GM12892 (cell line): ENCODE measurements around the gene TBCEL.

Source experiments
- DNase-seq: peaks from one replicate; pipeline ENCODE4 v3.0.0; 2011; ENCODE audit not compliant: insufficient read length
- FAIRE-seq: peaks from 2 replicates; lab custom pipeline; 2011; peaks lifted over from hg19 to GRCh38; lab: Jason Lieb, UNC
- POLR2A ChIP-seq: IDR thresholded peaks from 2 replicates; pipeline ENCODE4 v1.6.1; 2011; ENCODE audit warnings: low read depth, low read length, control low read depth
- POLR2AphosphoS5 ChIP-seq: IDR thresholded peaks from 2 replicates; pipeline ENCODE4 v1.6.1; 2011; ENCODE audit warnings: low read depth, low read length, control low read depth
- TAF1 ChIP-seq: IDR thresholded peaks from 2 replicates; pipeline ENCODE4 v1.6.1; 2011; ENCODE audit warnings: low read depth, mild to moderate bottlenecking, control low read depth, low read length, borderline replicate concordance

Gene TBCEL

DNA sequence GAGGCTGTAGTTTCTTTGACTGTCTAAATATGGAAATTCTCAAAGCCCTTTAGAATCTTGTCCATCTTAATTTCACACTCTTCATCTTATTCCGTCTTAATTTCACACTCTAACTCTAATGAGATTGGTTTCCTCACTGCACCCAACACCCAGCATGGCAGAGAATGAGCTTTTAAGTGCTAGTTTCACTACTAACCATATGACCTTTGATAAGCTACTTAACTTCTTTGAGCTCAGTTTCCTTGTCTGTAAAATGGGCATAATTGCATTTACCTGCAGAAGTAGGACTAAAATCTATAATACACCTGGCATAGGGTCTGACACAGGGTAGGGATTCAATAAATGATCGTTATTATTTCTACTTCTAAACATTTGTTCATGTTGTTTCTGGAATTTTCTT, 30.4 kb downstream of the TBCEL start:
- DNase-seq (no peak), FAIRE-seq (peak; percentile 30)
- TF ChIP-seq TAF1 (no peak), POLR2AphosphoS5 (no peak), POLR2A (no peak)

DNA sequence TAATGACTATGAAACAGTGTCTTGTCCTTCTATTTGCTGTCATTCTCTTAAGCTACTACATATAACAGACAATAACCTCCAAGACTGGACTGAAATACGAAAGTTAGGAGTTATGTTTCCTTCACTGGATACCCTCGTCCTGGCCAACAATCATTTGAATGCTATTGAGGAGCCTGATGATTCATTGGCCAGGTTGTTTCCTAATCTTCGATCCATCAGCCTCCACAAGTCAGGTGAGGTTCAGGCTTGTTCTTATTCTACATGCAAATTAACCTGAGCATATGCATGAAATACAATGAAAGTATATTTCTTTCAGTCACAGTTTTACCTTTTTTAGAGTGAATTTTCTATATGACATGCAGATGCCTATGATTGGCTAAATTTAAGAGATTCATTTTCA, 31.2 kb downstream of the TBCEL start:
- no peak for FAIRE-seq
- no peak for DNase-seq
- TF ChIP-seq POLR2AphosphoS5 (no peak), TAF1 (no peak), POLR2A (no peak)

DNA sequence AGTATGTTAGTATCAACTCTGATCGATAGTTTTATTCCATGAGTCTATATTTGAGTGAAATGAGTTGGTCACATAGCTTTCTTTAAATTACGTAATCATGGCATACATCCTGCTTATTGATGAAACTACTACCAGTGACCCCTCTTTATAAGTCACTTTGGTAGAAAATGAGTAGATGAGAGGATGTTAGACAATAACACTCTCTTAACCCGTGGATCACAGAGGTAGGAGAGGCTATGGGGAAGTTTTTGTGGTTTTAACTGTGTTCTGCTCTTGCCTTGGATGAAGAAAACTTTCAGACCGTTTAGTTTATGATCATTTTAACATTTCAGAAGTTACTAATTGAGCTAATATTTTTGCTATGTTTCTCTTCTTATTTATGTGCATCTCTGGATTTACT, 34.0 kb downstream of the TBCEL start:
- FAIRE-seq, result peak; percentile 75
- TF ChIP-seq TAF1, result no peak
- no peak for TF ChIP-seq POLR2A
- no peak for TF ChIP-seq POLR2AphosphoS5
- no peak for DNase-seq

DNA sequence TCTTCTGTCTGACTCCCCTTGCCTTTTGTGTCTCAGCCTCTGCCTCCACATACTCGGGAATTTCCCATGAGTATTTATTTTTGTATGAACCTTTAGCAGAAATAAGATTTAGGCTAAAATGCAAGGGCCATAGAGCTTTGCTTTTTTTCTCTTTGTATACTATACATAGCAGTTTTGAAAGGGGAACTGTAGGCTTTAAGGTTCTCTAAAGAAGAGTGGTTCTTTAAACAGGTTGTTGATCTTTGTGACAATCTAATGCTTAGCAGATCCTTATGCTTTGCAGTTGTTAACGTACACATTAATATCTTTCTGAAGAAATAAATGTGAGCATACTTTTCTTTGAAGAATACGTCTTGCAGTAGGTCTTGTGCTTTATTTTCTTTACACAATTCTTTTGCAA, 35.0 kb downstream of the TBCEL start:
- DNase-seq, result no peak
- TF ChIP-seq TAF1 (no peak), POLR2AphosphoS5 (no peak), POLR2A (no peak)
- peak; percentile 88 for FAIRE-seq

DNA sequence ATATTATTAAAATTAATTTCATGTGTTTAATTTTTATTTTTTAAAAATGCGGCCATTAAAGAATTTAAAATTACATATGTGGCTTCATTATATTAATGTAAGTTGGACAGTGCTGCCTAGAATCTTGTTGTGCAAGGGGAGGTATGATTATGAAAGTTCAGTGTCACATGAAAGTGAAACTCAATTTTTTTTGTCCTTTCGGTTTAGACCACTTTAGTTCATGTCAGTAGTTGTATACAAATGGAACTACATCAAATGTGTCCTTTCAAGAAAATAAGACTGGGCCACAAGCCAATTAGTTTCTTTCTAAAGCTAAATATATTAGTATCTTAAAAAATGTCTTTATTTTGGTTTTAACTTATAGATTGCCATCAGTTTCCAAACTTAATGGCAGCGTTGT, 35.7 kb downstream of the TBCEL start:
- FAIRE-seq (peak; percentile 81), DNase-seq (no peak)
- no peak for TF ChIP-seq TAF1
- TF ChIP-seq POLR2AphosphoS5, result no peak
- no peak for TF ChIP-seq POLR2A

DNA sequence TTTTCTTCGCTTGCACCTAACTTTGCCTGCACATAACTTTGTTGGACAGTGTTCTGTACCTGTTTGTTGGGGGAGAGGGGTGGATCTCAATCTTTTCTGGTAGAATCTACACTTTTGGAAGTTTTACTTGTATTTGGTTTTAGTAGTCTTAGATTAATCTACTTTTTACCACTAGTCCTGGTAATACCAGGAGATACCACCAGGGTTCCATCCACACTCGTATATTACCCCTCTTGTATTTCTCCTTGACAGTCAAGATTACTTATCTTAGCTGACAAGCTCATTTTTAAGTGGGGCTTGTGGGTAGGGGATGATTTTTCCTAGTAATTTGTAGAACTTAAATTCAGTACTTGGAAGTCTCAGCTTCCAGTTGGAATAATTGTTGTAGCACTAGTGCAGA, 39.8 kb downstream of the TBCEL start:
- TF ChIP-seq POLR2A, result no peak
- no peak for TF ChIP-seq POLR2AphosphoS5
- no peak for TF ChIP-seq TAF1
- DNase-seq (no peak), FAIRE-seq (no peak)

DNA sequence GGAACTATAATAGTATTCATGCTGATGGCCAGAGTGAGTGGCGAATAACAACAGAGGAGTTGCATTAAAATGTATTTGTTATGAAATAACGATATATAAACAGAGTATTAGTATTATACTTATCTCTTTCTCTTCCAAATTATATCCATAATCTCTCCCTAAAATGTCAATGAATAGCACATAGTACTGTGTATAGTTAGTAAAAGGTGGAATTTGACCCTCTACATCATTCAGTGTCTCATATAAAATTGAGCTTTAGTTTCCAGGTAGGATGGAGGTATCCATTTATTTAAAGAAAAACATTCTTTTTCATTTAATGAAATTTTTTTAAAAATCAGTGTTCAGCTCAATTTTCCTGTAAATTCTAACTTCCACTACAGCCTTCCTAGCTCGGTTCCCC, 42.7 kb downstream of the TBCEL start:
- no peak for FAIRE-seq

DNA sequence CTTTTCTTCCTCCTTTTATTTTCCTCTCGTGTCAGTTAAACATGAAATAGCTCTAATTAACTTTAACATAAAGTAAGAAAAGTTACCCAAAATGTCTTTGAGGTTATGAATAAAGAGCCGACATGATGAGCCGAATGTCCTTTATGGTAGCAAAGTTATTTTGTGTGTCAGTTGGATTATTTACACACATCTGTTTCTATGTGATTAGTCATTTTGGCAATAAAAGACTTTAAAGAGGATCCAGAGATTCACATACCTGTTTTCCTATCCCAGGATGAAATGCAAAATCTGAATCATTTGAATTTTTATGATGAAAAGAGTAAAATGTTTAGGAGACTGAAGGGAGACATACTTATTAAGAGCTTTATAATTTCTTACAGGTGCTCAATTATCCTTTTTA, 43.1 kb downstream of the TBCEL start:
- DNase-seq (no peak), FAIRE-seq (no peak)
- TF ChIP-seq POLR2AphosphoS5, result no peak
- no peak for TF ChIP-seq POLR2A
- TF ChIP-seq TAF1, result no peak

More for the DNA sequence above, 42.7 kb downstream of the TBCEL start:
- TF ChIP-seq POLR2AphosphoS5 (no peak), TAF1 (no peak), POLR2A (no peak)
- DNase-seq, result no peak

DNA sequence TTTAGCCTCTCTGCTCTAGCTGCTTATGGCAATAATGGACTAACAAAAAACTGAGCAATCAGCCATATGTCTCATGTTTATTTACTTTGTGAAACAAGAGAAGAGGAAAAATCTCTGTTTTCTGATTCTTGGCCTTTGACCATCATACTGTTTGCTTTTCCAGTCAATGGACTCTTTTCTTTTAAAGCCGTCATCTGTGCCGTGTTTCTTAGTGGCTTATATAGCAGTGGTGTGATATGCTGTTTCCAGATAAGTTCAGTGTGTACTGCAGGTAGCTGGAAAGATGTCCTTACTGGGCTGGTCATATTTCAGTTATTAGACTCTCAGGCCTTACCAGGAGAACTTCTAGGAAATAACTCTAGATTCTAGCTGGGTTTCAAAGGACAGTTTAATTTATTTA, 43.6 kb downstream of the TBCEL start:
- TF ChIP-seq POLR2AphosphoS5 (no peak), TAF1 (no peak), POLR2A (no peak)
- DNase-seq (no peak), FAIRE-seq (peak; percentile 58)

DNA sequence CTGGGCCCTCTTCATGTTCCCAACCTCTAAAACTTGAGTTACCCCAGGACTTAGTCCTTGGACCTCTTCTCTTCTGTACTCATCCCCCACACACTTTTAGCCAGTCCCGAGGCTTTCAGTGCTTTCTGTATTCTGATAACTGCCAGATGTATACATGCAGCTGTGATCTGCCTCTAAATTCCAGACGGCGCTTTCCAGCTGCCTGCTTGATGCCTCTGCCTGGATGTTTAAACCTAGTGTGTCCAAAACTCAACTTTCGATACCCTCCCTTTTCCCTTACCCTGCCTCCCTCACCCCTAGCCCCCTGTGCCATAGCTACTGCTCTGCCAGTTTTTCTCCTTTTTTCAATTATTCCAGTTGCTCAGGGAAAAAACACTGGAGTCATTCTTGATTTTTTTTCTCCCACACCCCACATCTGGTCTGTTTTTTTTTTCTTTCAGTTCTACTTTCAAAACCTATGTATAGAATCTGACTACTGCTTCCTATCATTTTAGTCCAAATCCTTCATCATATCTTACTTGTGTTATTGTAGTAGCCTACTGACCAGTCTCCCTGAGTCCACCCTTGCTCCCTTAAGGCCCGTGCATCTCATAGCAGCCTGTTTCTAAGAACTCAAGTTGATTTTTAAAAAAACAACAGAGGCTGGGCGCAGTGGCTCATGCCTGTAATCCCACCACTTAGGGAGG, 44.2 kb downstream of the TBCEL start:
- no peak for DNase-seq
- TF ChIP-seq POLR2AphosphoS5 (no peak), POLR2A (no peak), TAF1 (no peak)

DNA sequence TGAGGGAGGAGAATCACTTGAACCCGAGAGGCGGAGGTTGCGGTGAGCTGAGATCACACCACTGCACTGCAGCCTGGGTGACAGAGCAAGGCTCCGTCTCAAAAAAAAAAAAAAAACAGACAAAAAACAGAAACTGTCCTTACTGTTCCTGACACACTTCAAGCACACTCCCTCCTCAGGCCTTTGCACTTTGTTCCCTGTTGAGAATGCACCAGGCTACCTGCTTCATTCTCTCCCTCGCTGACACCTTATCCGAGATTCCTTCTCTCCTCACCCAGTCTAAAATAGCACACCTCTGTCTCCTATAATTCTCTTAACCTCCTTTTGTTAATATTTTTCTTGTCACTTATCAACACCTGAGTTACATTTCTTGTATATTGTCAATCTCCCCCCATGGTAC, 44.9 kb downstream of the TBCEL start:
- DNase-seq (no peak), FAIRE-seq (peak; percentile 60)
- no peak for TF ChIP-seq TAF1
- TF ChIP-seq POLR2A, result no peak
- TF ChIP-seq POLR2AphosphoS5, result no peak

More for the DNA sequence above, 44.2 kb downstream of the TBCEL start:
- FAIRE-seq, result no peak
